ENCODE measurements around the gene ANO10.
"Not testable (repeated sequence)": the region's sequence is repeated elsewhere in the genome, so short reads cannot be mapped to it uniquely, and the experiment has no call there.

The ANO10 gene

GRCh38 chr3:43465109-43465508 is 156.7 kb downstream of the ANO10 start:
- DNase-seq = no peak

- not testable (repeated sequence) for DNase-seq
These were observed 159.2 kb downstream of the ANO10 start for GRCh38 chr3:43462566-43462965.

- DNase-seq = no peak
These were observed 160.5 kb downstream of the ANO10 start for GRCh38 chr3:43461345-43461744.

GRCh38 chr3:43457038-43457437 is 164.8 kb downstream of the ANO10 start:
- DNase-seq = not testable (repeated sequence)

- no peak for DNase-seq
These were observed 166.6 kb downstream of the ANO10 start for GRCh38 chr3:43455233-43455632.

- no peak for DNase-seq
These were observed 167.8 kb downstream of the ANO10 start for GRCh38 chr3:43453981-43454380.

- DNase-seq = no peak
These were observed 170.0 kb downstream of the ANO10 start for GRCh38 chr3:43451670-43452254.

- DNase-seq = no peak
These were observed 173.7 kb downstream of the ANO10 start for GRCh38 chr3:43448098-43448497.

- DNase-seq = no peak
These were observed 176.0 kb downstream of the ANO10 start for GRCh38 chr3:43445820-43446219.

GRCh38 chr3:43442872-43443395 is 178.9 kb downstream of the ANO10 start:
- DNase-seq = no peak

GRCh38 chr3:43436507-43437140 is 185.2 kb downstream of the ANO10 start:
- DNase-seq = no peak

- no peak for DNase-seq
These were observed 186.1 kb downstream of the ANO10 start for GRCh38 chr3:43435706-43436105.

- no peak for DNase-seq
These were observed 187.4 kb downstream of the ANO10 start for GRCh38 chr3:43434431-43434830.

- no peak for DNase-seq
These were observed 189.3 kb downstream of the ANO10 start for GRCh38 chr3:43432462-43432861.

- DNase-seq = no peak
These were observed 195.4 kb downstream of the ANO10 start for GRCh38 chr3:43426388-43426787.

GRCh38 chr3:43425829-43426228 is 196.0 kb downstream of the ANO10 start:
- DNase-seq = no peak

- DNase-seq = no peak
These were observed 198.2 kb downstream of the ANO10 start for GRCh38 chr3:43423639-43424038.

- DNase-seq = no peak
These were observed 198.7 kb downstream of the ANO10 start for GRCh38 chr3:43423142-43423541.

- no peak for DNase-seq
These were observed 203.1 kb downstream of the ANO10 start for GRCh38 chr3:43418601-43419272.

- DNase-seq = no peak
These were observed 204.7 kb downstream of the ANO10 start for GRCh38 chr3:43417133-43417532.

- no peak for DNase-seq
These were observed 206.7 kb downstream of the ANO10 start for GRCh38 chr3:43415088-43415487.

GRCh38 chr3:43413676-43414368 is 208.0 kb downstream of the ANO10 start:
- DNase-seq = no peak

GRCh38 chr3:43411429-43411828 is 210.4 kb downstream of the ANO10 start:
- no peak for DNase-seq

- DNase-seq = no peak
These were observed 211.2 kb downstream of the ANO10 start for GRCh38 chr3:43410592-43410991.

All from RPMI8226 (cell line).